Activated T-helper 9 cell treated with anti-CD3 and anti-CD28 coated beads, Interleukin-2, amount 50 U/mL, for 16 hours (primary cell): Measurements from ENCODE around the gene CCDC90B.

Experiments
- DNase-seq: peaks from one replicate; pipeline ENCODE4 v3.0.0-alpha.2; 2020; ENCODE audit warnings: low read depth

The CCDC90B gene

DNA sequence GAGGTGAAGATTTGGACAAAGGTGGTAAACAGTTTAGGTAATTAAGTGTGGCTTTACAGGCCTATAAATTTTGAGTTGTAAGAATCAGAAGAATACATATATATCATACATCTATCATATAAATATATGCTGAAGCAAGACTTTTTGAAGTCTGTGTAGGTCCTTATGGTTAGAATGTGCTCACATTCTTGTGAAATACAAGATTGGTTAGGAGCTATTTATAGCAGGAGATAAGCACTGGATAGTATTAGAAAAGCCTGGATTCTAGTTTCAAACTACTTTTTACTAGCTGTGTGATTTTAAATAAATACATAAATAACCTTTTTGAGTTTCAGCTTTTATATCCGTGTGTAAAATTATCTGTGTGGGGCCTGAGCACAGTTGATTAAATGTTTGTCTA, 50.3 kb downstream of the CCDC90B start:
- no peak for DNase-seq

DNA sequence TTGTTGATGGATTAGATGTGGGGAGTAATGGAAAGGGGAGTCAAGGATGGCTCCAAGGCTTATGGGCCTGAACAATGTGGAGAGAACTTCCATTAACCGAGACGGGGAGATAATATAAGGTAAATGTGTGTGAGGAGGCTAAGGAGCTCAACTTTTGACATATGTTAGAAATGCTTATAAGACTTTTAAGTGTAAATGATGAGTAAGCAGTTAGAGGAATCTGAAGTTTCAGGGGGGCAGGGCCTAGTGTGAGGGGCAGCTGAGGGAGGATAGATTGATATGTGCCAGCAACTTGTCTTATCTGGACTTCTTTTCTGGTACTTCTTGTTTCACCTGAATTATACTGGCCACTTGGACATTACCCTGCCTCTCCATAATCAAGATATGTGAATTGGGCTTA, 62.7 kb downstream of the CCDC90B start:
- no peak for DNase-seq

DNA sequence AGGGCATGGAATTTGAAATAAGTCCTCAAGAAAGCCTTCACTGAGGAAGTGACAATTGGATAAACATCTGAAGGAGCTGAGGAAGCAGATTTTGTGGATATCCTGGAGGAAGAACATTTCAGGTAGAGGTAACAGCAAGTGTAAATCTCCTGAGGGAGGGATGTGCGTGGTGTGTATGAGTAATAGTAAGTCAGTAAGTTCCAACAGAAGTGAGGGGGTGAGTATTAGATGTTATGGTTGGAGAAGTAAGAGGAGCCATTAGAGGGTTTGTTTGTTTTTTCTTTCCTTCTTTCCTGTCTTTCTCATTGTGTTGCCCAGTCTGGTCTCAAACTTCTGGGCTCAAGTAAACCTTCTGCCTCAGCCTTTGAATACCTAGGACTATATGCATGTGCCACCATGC, 63.7 kb downstream of the CCDC90B start:
- no peak for DNase-seq

DNA sequence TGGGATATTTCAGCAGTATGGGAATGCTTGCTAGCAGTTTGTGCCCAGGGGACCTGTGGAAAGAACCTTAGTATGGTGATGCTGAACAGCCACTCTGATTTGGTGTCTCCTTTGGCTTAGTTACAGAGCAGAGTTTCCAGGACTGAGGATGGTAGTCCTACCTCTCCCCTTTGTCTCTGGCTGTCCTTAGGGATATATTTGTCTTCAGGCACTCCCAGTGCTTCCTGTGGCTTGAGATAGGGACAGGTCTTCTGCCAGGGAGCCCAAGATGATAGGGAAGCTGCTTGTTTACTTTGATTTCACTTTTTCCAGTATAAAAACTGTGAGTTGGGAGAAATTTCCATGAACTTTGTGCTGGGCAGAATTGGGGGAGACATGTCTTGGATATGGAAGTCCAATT, 64.5 kb downstream of the CCDC90B start:
- no peak for DNase-seq

GRCh38 chr11:83220260-83220659, 65.9 kb downstream of the CCDC90B start:
- no peak for DNase-seq

- no peak for DNase-seq
These were observed 67.1 kb downstream of the CCDC90B start for GRCh38 chr11:83219095-83219494.
